PFSK-1 (cell line): ENCODE measurements around the gene S100A8. TPM values are rescaled to one million over a fixed set of nuclear protein-coding genes. Genes with fewer than 3 reads are reported as not detected.

Experiments used
- FOXP2 ChIP-seq: optimal IDR thresholded peaks from 2 replicates; pipeline ENCODE3; 2011; ENCODE audit warnings: borderline replicate concordance, control low read depth, inconsistent platforms; ENCODE audit not compliant: insufficient read depth; ENCODE audit errors: extremely low read length, extremely low read depth
- POLR2AphosphoS5 ChIP-seq: IDR thresholded peaks from 2 replicates; pipeline ENCODE4 v1.6.1; 2012; ENCODE audit warnings: low read depth, mild to moderate bottlenecking, control low read depth, low read length, moderate library complexity
- SIN3A ChIP-seq: IDR thresholded peaks from 2 replicates; pipeline ENCODE4 v1.6.1; 2012; ENCODE audit warnings: mild to moderate bottlenecking, low read length, moderate library complexity, borderline replicate concordance; ENCODE audit not compliant: insufficient read depth
- TAF1 ChIP-seq: IDR thresholded peaks from 2 replicates; pipeline ENCODE4 v1.6.1; 2012; ENCODE audit warnings: low read length, control low read depth, borderline replicate concordance; ENCODE audit not compliant: insufficient read depth
- polyA plus RNA-seq: library from polyadenylated mRNA; unstranded; fragments of >200 nt; gene quantifications from one replicate; pipeline ENCODE4 v1.2.1, GENCODE V29; 2012; ENCODE audit warnings: low read depth, missing spikeins; ENCODE audit not compliant: insufficient read length
- TF ChIP-seq, protein P1 (sequence below), 2 experiments: IDR thresholded peaks; 2 replicates each; pipeline versions ENCODE4 v1.6.1 to v1.8.0; 2011 to 2012; ENCODE audit warnings: low read depth in 2 of 2, low read length in 2 of 2, control low read depth in 1 of 2, inconsistent platforms in 1 of 2, mild to moderate bottlenecking in 1 of 2, moderate library complexity in 1 of 2; ENCODE audit not compliant: insufficient read depth in 1 of 2

The S100A8 gene
- not detected for polyA plus RNA-seq

DNA sequence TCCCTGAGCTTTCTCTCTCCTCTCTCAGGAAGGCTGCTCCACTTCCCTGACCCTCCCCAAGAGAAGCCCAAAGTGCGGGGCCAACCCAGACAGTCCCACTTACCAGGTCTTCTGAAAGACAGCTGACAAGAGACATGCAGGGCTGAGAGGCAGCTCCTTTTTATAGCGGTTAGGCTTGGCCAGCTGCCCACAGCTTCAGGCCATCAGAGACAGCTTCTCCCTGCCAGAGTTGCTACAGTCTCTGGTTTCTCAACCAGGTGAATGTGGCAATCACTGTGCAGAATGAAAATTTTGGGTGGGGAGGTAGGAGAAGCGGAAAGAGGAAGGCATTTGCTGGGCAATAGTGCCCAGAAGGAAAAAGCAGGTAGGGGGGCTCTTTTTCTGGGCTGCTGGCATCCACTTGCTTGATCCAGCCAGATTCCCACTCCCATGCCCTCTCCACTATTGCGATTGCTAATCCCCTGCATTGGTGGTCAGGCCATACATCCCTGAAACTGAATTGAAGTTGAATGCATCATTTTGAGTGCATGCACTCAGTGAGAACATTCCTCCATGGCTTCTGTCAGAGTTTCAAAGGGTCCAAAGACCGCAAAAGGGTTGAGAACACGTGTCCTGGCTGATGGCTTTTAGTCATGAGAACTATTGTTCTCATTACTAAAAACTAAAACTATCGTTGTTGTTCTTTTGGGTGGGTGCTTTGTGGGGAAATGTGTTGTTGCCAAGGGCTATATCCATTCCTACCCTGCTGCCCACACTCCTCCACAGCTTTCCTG lies at the start of gene S100A8:
Gene S100A8 (minus strand): TSS at position 136 of the 773 bp plus-strand sequence. CDS start 538 bp downstream, outside the sequence.
- no peak for TF ChIP-seq SIN3A
- TF ChIP-seq, protein P1, sequence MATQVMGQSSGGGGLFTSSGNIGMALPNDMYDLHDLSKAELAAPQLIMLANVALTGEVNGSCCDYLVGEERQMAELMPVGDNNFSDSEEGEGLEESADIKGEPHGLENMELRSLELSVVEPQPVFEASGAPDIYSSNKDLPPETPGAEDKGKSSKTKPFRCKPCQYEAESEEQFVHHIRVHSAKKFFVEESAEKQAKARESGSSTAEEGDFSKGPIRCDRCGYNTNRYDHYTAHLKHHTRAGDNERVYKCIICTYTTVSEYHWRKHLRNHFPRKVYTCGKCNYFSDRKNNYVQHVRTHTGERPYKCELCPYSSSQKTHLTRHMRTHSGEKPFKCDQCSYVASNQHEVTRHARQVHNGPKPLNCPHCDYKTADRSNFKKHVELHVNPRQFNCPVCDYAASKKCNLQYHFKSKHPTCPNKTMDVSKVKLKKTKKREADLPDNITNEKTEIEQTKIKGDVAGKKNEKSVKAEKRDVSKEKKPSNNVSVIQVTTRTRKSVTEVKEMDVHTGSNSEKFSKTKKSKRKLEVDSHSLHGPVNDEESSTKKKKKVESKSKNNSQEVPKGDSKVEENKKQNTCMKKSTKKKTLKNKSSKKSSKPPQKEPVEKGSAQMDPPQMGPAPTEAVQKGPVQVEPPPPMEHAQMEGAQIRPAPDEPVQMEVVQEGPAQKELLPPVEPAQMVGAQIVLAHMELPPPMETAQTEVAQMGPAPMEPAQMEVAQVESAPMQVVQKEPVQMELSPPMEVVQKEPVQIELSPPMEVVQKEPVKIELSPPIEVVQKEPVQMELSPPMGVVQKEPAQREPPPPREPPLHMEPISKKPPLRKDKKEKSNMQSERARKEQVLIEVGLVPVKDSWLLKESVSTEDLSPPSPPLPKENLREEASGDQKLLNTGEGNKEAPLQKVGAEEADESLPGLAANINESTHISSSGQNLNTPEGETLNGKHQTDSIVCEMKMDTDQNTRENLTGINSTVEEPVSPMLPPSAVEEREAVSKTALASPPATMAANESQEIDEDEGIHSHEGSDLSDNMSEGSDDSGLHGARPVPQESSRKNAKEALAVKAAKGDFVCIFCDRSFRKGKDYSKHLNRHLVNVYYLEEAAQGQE (IDR thresholded peaks at IDR 0.05; ENCODE audit: insufficient read depth in 1 of 2, low read depth in 2 of 2, low read length in 2 of 2) = no peak
- TF ChIP-seq POLR2AphosphoS5 = no peak
- no peak for TF ChIP-seq FOXP2
- no peak for TF ChIP-seq TAF1

DNA sequence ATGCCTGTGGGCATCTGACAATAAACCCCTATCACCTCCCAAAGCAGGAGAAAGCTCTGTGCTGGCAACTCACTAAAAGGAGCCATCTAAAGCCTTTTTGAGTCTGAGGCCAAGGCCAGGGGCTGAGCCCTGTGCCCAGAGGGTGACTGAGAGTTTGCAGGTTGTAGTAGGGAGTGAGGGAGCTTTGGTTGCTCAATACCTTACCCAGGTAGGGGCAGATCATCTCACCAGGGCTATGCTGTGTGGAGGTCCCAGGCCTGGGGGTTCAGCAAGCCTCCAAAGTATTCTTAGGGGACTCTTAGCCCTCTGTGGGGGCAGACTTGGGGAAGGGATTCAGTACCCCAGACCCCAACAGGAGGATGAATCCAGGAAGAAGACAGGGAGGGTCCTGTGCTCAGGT lies 48.4 kb upstream of the S100A8 start:
- TF ChIP-seq FOXP2 (no peak), POLR2AphosphoS5 (no peak)
- TF ChIP-seq, protein P1 (IDR thresholded peaks at IDR 0.05; ENCODE audit: insufficient read depth in 1 of 2, low read depth in 2 of 2, low read length in 2 of 2) = no peak

DNA sequence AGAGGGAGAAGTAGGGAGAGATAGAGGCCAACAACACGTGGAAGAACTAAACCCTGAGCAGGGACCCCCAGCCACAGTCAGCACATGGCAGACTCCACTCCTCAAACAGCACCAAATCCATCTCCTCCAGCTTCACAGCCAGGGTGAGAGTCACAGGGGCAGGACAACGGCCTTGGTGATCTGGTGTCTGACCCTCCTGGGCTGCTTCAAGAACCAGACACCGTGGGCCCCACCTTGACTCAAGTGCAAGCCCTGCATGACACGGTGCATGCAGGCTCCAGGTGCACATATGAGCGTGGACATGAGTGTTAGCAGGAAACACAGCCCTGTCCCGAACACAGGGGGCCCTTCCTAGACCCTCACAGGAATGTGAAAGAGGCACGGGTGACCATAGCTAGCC lies 47.7 kb upstream of the S100A8 start:
- TF ChIP-seq, protein P1 (IDR thresholded peaks at IDR 0.05; ENCODE audit: insufficient read depth in 1 of 2, low read depth in 2 of 2, low read length in 2 of 2) = no peak
- TF ChIP-seq SIN3A = no peak
- TF ChIP-seq POLR2AphosphoS5 = no peak

DNA sequence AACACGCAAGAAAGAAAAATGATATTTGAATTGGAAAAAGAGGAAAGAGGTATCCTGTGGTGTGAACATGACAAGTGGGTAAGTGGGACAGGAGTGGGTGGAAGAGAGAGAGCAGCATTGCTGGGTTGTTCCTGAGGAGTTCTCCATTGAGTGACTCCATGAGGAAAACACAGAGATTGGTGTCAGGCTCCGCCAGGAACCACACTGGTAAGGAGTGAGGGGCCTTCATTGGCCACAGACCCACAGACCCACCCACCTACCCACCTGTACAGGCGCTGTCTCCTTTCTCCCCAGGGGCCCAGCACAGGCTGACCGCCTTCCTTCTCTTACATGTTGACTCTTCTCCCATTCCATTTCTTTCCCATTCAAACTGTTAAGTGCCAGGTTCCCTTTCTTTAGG lies 46.4 kb upstream of the S100A8 start:
- no peak for TF ChIP-seq POLR2AphosphoS5

DNA sequence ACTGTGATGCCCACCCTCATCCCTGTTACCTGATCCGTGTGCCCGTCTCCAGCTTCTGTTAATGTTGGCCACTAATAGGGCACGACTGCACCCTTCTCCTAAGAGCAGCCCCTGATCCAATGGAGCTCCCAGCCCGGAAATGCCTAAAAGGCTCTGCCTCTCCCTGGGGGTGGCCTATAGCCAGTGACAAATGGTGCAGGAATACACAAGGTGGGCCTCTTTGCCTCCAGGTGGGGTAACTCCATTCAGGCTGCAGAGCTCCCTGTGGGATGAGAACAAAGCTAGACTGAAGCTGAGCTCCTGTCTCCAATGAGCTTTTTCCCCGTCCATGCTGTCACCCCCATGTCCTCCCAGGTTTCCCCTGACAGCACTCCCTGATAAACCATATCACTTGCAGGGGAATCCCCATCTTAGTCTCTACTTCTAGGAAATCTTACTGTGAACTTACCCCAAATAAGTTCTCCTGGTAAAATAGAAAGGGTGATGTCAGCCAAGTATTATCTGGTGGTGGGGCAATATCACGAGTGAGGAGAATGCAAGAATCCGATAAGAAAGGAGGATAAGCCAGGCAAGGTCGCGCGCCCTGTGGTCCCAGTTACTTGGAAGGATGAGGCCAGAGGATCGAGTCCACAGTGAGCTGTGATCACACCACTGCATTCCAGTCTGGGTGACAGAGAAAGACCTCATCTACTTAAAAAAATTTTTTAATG lies 44.0 kb upstream of the S100A8 start:
- no peak for TF ChIP-seq POLR2AphosphoS5
- TF ChIP-seq, protein P1 (IDR thresholded peaks at IDR 0.05; ENCODE audit: insufficient read depth in 1 of 2, low read depth in 2 of 2, low read length in 2 of 2) = no peak
- TF ChIP-seq TAF1 = no peak
- no peak for TF ChIP-seq SIN3A
- no peak for TF ChIP-seq FOXP2
